DND-41 (cell line): ENCODE measurements around the gene GRM7.

ENCODE experiments used
- ATAC-seq: fragments of 200-7000 bp; cut with Tn5 transposase; 3 replicates; pipeline ENCODE4 v1.9.1; 2021; ENCODE audit warnings: low read depth; ENCODE audit not compliant: insufficient read depth
- DNase-seq: peaks from one replicate; pipeline ENCODE4 v3.0.0-alpha.2; 2020
- H2AFZ ChIP-seq: 2 replicates; pipeline ENCODE4 v1.6.0; 2012; ENCODE audit warnings: low read depth, low read length
- H3K27ac ChIP-seq: 2 replicates; pipeline ENCODE4 v1.5.1; 2012; ENCODE audit warnings: low read length, inconsistent platforms
- H3K27me3 ChIP-seq: fragments of 200-600 bp; sonication (generic); 2 replicates; pipeline ENCODE4 v1.6.0; 2012; ENCODE audit warnings: low read length, mild to moderate bottlenecking, inconsistent platforms; ENCODE audit not compliant: insufficient read depth, poor library complexity
- H3K36me3 ChIP-seq: 2 replicates; pipeline ENCODE4 v1.5.1; 2012; ENCODE audit warnings: low read length, inconsistent platforms; ENCODE audit not compliant: insufficient read depth
- H3K4me1 ChIP-seq: 2 replicates; pipeline ENCODE4 v1.5.1; 2012; ENCODE audit warnings: mild to moderate bottlenecking, low read length; ENCODE audit not compliant: insufficient read depth
- H3K4me2 ChIP-seq: 2 replicates; pipeline ENCODE4 v1.6.0; 2012; ENCODE audit warnings: mild to moderate bottlenecking, moderate library complexity, low read length, inconsistent platforms; ENCODE audit not compliant: insufficient read depth
- H3K4me3 ChIP-seq, 2 experiments: fragments of 200-600 bp in 1 of 2; shearing (Covaris generic) in 1 of 2; 2 replicates each; pipeline ENCODE4 v1.5.1; 2012 to 2016; ENCODE audit warnings: inconsistent platforms in 2 of 2, low read length in 2 of 2, mild to moderate bottlenecking in 2 of 2, low read depth in 1 of 2, moderate library complexity in 1 of 2
- H3K79me2 ChIP-seq: 2 replicates; pipeline ENCODE4 v1.6.0; 2012; ENCODE audit warnings: low read length, inconsistent platforms; ENCODE audit not compliant: insufficient read depth
- H3K9ac ChIP-seq: 2 replicates; pipeline ENCODE4 v1.6.0; 2012; ENCODE audit warnings: low read depth, mild to moderate bottlenecking, inconsistent platforms, low read length, moderate library complexity
- H3K9me3 ChIP-seq: 2 replicates; pipeline ENCODE4 v1.5.1; 2012; ENCODE audit warnings: low read length, moderate library complexity, mild to moderate bottlenecking, inconsistent platforms; ENCODE audit not compliant: insufficient read depth, severe bottlenecking
- H4K20me1 ChIP-seq: 2 replicates; pipeline ENCODE4 v1.6.0; 2012; ENCODE audit warnings: low read length; ENCODE audit not compliant: insufficient read depth
- EZH2 ChIP-seq: IDR thresholded peaks from 3 replicates; pipeline ENCODE4 v1.6.1; 2012; ENCODE audit warnings: borderline replicate concordance, low read depth, mild to moderate bottlenecking, moderate library complexity, low read length, inconsistent platforms; ENCODE audit not compliant: severe bottlenecking
- TF ChIP-seq, protein P1 (sequence below): IDR thresholded peaks from 2 replicates; pipeline ENCODE4 v1.5.1; 2012; ENCODE audit warnings: borderline replicate concordance, low read length, moderate library complexity, mild to moderate bottlenecking; ENCODE audit not compliant: poor library complexity, severe bottlenecking; ENCODE audit errors: extremely low read depth

GRM7 gene

DNA sequence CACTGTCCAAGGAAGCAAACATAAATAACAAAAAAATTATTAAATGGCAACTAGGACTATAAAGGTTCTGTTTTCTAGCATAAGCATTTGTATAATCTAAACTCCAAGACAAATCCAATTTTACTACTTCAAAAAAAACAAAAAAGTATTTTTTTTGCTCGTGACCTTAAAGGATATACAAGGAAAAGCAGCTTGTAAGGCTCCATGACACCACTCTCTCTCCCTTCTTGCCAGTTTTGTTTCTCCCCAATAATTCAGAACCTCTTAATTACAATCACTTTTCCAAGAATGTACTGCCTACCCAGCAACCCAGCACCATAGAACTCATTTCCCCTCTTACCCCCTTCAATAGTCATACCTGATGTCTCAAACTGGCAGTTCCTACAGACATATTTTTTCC lies 496.2 kb downstream of the GRM7 start:
- no peak overlapping the region for H3K27ac ChIP-seq
- H3K9me3 ChIP-seq = no peaks in the 10 kb centered on the region
- no peaks in the 10 kb centered on the region for H3K4me1 ChIP-seq
- no peaks in the 10 kb centered on the region for H3K27me3 ChIP-seq
- ATAC-seq = no peak
- H3K9ac ChIP-seq = no peak overlapping the region
- no peak overlapping the region for H2AFZ ChIP-seq
- no peaks in the 10 kb centered on the region for H4K20me1 ChIP-seq
- H3K36me3 ChIP-seq = no peaks in the 10 kb centered on the region
- TF ChIP-seq, protein P1, sequence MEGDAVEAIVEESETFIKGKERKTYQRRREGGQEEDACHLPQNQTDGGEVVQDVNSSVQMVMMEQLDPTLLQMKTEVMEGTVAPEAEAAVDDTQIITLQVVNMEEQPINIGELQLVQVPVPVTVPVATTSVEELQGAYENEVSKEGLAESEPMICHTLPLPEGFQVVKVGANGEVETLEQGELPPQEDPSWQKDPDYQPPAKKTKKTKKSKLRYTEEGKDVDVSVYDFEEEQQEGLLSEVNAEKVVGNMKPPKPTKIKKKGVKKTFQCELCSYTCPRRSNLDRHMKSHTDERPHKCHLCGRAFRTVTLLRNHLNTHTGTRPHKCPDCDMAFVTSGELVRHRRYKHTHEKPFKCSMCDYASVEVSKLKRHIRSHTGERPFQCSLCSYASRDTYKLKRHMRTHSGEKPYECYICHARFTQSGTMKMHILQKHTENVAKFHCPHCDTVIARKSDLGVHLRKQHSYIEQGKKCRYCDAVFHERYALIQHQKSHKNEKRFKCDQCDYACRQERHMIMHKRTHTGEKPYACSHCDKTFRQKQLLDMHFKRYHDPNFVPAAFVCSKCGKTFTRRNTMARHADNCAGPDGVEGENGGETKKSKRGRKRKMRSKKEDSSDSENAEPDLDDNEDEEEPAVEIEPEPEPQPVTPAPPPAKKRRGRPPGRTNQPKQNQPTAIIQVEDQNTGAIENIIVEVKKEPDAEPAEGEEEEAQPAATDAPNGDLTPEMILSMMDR = no peak
- no peak for TF ChIP-seq EZH2
- H3K4me2 ChIP-seq = no peak overlapping the region
- no peak overlapping the region for H3K4me3 ChIP-seq
- no peaks in the 10 kb centered on the region for H3K79me2 ChIP-seq
- DNase-seq = no peak

DNA sequence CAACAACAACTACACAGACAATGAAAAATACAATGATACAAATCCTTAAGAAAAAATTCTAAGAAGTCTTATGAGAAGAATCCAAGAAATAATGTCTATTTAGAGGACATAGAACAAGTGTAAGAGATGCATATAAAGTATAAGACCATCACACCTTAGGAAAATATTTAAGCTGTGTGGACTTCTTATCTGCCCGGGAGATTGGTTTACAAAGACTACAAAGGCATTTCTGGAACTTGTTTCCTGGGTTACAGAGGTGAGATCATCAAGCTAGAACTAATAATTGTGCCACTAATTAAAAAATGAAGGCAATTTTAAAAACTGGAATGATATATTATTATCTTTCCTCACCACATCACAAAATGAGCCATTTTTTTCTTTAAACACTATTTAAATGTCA lies 507.1 kb downstream of the GRM7 start:
- H3K79me2 ChIP-seq = no peaks in the 10 kb centered on the region
- H2AFZ ChIP-seq = no peak overlapping the region

DNA sequence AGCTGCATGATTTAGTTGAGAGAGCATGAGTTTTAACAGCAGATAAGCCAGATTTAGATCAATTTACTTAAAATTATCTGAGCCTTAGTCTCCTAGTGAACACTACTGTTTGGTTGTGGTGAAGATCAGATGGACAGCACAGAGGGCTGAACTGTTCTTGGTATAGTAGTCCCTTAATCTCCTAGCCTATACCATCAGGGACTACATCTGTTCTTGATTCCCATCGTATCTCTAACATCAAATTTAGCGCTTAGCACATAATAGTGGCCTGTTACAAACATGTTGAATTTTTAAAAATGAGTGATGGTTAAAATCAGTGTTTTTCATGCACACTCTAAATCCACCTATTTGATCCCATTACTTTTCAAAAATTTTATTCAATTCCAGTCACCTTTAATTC lies 507.7 kb downstream of the GRM7 start:
- H3K4me2 ChIP-seq = no peak overlapping the region
- ATAC-seq = no peak
- H2AFZ ChIP-seq = no peak overlapping the region

More for the DNA sequence above, 507.1 kb downstream of the GRM7 start:
- H3K4me1 ChIP-seq = no peaks in the 10 kb centered on the region
- H4K20me1 ChIP-seq = no peaks in the 10 kb centered on the region
- no peaks in the 10 kb centered on the region for H3K36me3 ChIP-seq
- H3K9ac ChIP-seq = no peak overlapping the region
- H3K4me3 ChIP-seq = no peak overlapping the region
- H3K9me3 ChIP-seq = no peaks in the 10 kb centered on the region
- TF ChIP-seq, protein P1 = no peak
- no peak for TF ChIP-seq EZH2
- H3K27me3 ChIP-seq = no peaks in the 10 kb centered on the region
- H3K4me2 ChIP-seq = no peak overlapping the region
- ATAC-seq (no peak), DNase-seq (no peak)
- H3K27ac ChIP-seq = no peak overlapping the region

More for the DNA sequence above, 507.7 kb downstream of the GRM7 start:
- Histone ChIP-seq H3K4me1 (no peaks in the 10 kb centered on the region), H3K36me3 (no peaks in the 10 kb centered on the region), H3K27ac (no peak overlapping the region), H4K20me1 (no peaks in the 10 kb centered on the region), H3K27me3 (no peaks in the 10 kb centered on the region), H3K4me3 (no peak overlapping the region), H3K79me2 (no peaks in the 10 kb centered on the region), H3K9me3 (no peaks in the 10 kb centered on the region), H3K9ac (no peak overlapping the region)
- TF ChIP-seq, protein P1 = no peak
- no peak for TF ChIP-seq EZH2
- no peak for DNase-seq
